GM12891 (cell line): ENCODE results near the gene CMSS1.

Experiments
- POLR2A ChIP-seq: IDR thresholded peaks from 2 replicates; pipeline ENCODE4 v1.6.1; 2011; ENCODE audit warnings: low read depth, low read length, control low read depth
- POLR2AphosphoS5 ChIP-seq: IDR thresholded peaks from 2 replicates; pipeline ENCODE4 v1.6.1; 2011; ENCODE audit warnings: low read depth, low read length, control low read depth

DNA sequence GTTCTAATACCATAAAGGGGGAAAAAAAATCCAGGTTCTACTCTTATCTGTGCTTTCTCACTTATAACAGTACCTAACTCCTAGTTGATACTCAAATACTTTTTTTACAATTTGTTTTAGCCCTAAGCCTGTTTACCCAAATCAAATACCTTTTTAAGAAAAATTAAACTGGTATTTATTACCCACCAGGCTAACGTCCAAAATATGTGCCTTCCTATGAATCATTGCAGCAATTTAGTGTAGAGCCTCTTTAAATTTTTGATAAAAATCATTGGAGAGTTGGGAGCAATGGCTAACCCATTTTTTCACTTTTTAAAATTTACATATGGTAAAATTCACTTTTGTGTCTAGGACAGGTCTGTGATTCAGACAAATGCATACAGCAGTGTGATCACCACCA, 268.7 kb downstream of the CMSS1 start:
- TF ChIP-seq POLR2A (no peak), POLR2AphosphoS5 (no peak)
